Suprapubic skin (tissue), 4 donors: ENCODE results near the gene FOXF1.

Experiments used
- EP300 ChIP-seq: sonication (generic); formaldehyde crosslinking; IDR thresholded peaks from one replicate; pipeline ENCODE4 v1.6.1; 2017; ENCODE audit warnings: antibody characterized with exemption
- POLR2A ChIP-seq, 2 donors: fragments of 450-650 bp; IDR thresholded peaks; one replicate each; pipeline ENCODE4 v1.6.1; 2017; ENCODE audit warnings: antibody characterized with exemption in 2 of 2, mild to moderate bottlenecking in 2 of 2, moderate library complexity in 2 of 2
- POLR2AphosphoS5 ChIP-seq, 3 donors: sonication (generic); formaldehyde crosslinking; IDR thresholded peaks; one replicate each; pipeline ENCODE4 v1.6.1; 2017; ENCODE audit warnings: antibody characterized with exemption in 3 of 3
- TF ChIP-seq, protein P1 (sequence below), 2 donors: fragments of 200-600 bp in 1 of 2; fragments of 450-650 bp in 1 of 2; sonication (generic) in 1 of 2; IDR thresholded peaks; one replicate each; pipeline ENCODE4 v1.5.1; 2016 to 2019; ENCODE audit warnings: antibody characterized with exemption in 2 of 2, mild to moderate bottlenecking in 1 of 2, moderate library complexity in 1 of 2

- TF ChIP-seq, protein P1, sequence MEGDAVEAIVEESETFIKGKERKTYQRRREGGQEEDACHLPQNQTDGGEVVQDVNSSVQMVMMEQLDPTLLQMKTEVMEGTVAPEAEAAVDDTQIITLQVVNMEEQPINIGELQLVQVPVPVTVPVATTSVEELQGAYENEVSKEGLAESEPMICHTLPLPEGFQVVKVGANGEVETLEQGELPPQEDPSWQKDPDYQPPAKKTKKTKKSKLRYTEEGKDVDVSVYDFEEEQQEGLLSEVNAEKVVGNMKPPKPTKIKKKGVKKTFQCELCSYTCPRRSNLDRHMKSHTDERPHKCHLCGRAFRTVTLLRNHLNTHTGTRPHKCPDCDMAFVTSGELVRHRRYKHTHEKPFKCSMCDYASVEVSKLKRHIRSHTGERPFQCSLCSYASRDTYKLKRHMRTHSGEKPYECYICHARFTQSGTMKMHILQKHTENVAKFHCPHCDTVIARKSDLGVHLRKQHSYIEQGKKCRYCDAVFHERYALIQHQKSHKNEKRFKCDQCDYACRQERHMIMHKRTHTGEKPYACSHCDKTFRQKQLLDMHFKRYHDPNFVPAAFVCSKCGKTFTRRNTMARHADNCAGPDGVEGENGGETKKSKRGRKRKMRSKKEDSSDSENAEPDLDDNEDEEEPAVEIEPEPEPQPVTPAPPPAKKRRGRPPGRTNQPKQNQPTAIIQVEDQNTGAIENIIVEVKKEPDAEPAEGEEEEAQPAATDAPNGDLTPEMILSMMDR (IDR thresholded peaks at IDR 0.05): no peak
- TF ChIP-seq POLR2A (IDR thresholded peaks at IDR 0.05) (no peak), EP300 (no peak), POLR2AphosphoS5 (IDR thresholded peaks at IDR 0.05) (no peak)
These were observed 26.3 kb downstream of the FOXF1 start for GRCh38 chr16:86536621-86537020.
